CD4-positive, alpha-beta T cell treated with Interleukin-6 for 4 hours (primary cell): ENCODE data around the gene RGS5.

Experiments
- DNase-seq: peaks from one replicate; pipeline ENCODE4 v3.0.0-alpha.2; 2020; ENCODE audit warnings: mixed read lengths

Gene RGS5

GRCh38 chr1:163141556-163141955, 61.2 kb downstream of the RGS5 start:
- no peak for DNase-seq

- DNase-seq: no peak
Observed at GRCh38 chr1:163137556-163138265, 65.0 kb downstream of the RGS5 start.

GRCh38 chr1:163131981-163132380, 70.7 kb downstream of the RGS5 start:
- DNase-seq: no peak

GRCh38 chr1:163130225-163130856, 72.4 kb downstream of the RGS5 start:
- no peak for DNase-seq

- no peak for DNase-seq
Observed at GRCh38 chr1:163128282-163128681, 74.4 kb downstream of the RGS5 start.

GRCh38 chr1:163124812-163125211, 77.9 kb downstream of the RGS5 start:
- no peak for DNase-seq

GRCh38 chr1:163120372-163120771, 82.3 kb downstream of the RGS5 start:
- DNase-seq: no peak

- no peak for DNase-seq
Observed at GRCh38 chr1:163119707-163120106, 83.0 kb downstream of the RGS5 start.

- no peak for DNase-seq
Observed at GRCh38 chr1:163115887-163116286, 86.8 kb downstream of the RGS5 start.

- DNase-seq: no peak
Observed at GRCh38 chr1:163107655-163108054, 95.1 kb downstream of the RGS5 start.

- no peak for DNase-seq
Observed at GRCh38 chr1:163106364-163106987, 96.2 kb downstream of the RGS5 start.

- DNase-seq: no peak
Observed at GRCh38 chr1:163104385-163105099, 98.2 kb downstream of the RGS5 start.

- DNase-seq: no peak
Observed at GRCh38 chr1:163102590-163102989, 100.1 kb downstream of the RGS5 start.

GRCh38 chr1:163095213-163095612, 107.5 kb downstream of the RGS5 start:
- no peak for DNase-seq

- no peak for DNase-seq
Observed at GRCh38 chr1:163094589-163094988, 108.1 kb downstream of the RGS5 start.

GRCh38 chr1:163094182-163094581, 108.5 kb downstream of the RGS5 start:
- DNase-seq: no peak

- DNase-seq: no peak
Observed at GRCh38 chr1:163093579-163093978, 109.1 kb downstream of the RGS5 start.

GRCh38 chr1:163093169-163093568, 109.5 kb downstream of the RGS5 start:
- DNase-seq: no peak
